HG02763 (cell line): ENCODE measurements around the gene ARID2.

ENCODE experiments used
- ATAC-seq: cut with Tn5 transposase; IDR thresholded peaks from one replicate; pipeline ENCODE4 v1.9.1; 2021; ENCODE audit warnings: mild to moderate bottlenecking, moderate library complexity; ENCODE audit not compliant: unreplicated experiment

The ARID2 gene

GRCh38 chr12:45915405-45915804, 185.9 kb downstream of the ARID2 start:
- ATAC-seq, result no peak

GRCh38 chr12:45918818-45919217, 189.3 kb downstream of the ARID2 start:
- no peak for ATAC-seq

- no peak for ATAC-seq
Measured at GRCh38 chr12:45928309-45928708, 198.8 kb downstream of the ARID2 start.

- no peak for ATAC-seq
Measured at GRCh38 chr12:45930369-45930768, 200.9 kb downstream of the ARID2 start.

GRCh38 chr12:45933504-45933903, 204.0 kb downstream of the ARID2 start:
- ATAC-seq, result no peak

GRCh38 chr12:45934956-45935355, 205.4 kb downstream of the ARID2 start:
- ATAC-seq, result no peak

GRCh38 chr12:45938566-45938965, 209.1 kb downstream of the ARID2 start:
- no peak for ATAC-seq

- no peak for ATAC-seq
Measured at GRCh38 chr12:45939759-45940158, 210.3 kb downstream of the ARID2 start.

- ATAC-seq, result no peak
Measured at GRCh38 chr12:45944771-45945170, 215.3 kb downstream of the ARID2 start.

GRCh38 chr12:45946435-45946834, 216.9 kb downstream of the ARID2 start:
- no peak for ATAC-seq

GRCh38 chr12:45948546-45948945, 219.0 kb downstream of the ARID2 start:
- ATAC-seq, result no peak
